COLO668 (cell line): ENCODE measurements around the gene NME3.

Source experiments
- DNase-seq: peaks from one replicate; lab custom pipeline; 2025; ENCODE audit not compliant: unreplicated experiment; lab: John Stamatoyannopoulos, UW

NME3 gene

GRCh38 chr16:1729445-1729844, 41.9 kb downstream of the NME3 start:
- DNase-seq = no peak

- no peak for DNase-seq
These were observed 42.3 kb downstream of the NME3 start for GRCh38 chr16:1729026-1729425.

- DNase-seq = no peak
These were observed 43.4 kb downstream of the NME3 start for GRCh38 chr16:1727651-1728624.

DNA sequence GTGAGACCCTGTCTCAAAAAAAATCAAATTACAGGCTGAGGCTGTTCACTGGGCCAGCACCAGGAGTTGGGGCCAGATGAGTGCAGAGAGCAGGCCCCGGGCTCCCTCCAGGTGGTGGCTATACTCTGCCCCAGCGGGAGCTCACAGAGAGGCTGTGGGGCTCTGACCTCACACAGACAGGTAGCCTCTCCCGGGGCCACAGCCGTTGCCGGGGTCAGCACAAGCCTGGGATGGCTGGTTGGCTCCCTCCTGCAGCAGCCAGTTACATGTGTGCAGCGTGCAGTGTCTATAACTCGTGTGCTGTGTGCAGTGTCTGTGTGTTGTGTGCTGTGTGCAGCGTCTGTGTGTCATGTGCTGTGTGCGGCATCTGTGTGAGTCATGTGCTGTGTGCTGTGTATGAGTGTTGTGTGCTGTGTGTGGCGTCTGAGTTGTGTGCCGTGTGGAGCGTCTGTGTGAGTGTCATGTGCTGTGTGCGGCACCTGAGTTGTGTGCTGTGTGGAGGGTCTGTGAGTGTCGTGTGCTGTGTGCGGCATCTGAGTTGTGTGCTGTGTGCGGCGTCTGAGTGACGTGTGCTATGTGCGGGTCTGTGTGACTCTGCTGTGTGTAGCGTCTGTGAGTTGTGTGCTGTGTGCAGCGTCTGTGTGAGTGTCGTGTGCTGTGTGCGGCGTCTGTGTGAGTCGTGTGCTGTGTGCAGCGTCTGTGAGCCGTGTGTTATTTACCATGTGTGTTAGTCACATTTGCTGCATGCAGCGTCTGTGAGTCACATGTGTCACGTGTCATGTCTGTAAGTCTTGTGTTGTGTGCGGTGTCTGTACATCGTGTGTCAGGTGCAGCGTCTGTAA, 44.5 kb downstream of the NME3 start:
- no peak for DNase-seq

- DNase-seq = no peak
These were observed 46.9 kb downstream of the NME3 start for GRCh38 chr16:1724491-1724890.

- DNase-seq = peak; percentile 40
These were observed 47.7 kb downstream of the NME3 start for GRCh38 chr16:1723450-1724147.

- no peak for DNase-seq
These were observed 50.0 kb downstream of the NME3 start for GRCh38 chr16:1721372-1721771.
